ENCODE results near the gene SDCCAG8.

SDCCAG8 gene

DNA sequence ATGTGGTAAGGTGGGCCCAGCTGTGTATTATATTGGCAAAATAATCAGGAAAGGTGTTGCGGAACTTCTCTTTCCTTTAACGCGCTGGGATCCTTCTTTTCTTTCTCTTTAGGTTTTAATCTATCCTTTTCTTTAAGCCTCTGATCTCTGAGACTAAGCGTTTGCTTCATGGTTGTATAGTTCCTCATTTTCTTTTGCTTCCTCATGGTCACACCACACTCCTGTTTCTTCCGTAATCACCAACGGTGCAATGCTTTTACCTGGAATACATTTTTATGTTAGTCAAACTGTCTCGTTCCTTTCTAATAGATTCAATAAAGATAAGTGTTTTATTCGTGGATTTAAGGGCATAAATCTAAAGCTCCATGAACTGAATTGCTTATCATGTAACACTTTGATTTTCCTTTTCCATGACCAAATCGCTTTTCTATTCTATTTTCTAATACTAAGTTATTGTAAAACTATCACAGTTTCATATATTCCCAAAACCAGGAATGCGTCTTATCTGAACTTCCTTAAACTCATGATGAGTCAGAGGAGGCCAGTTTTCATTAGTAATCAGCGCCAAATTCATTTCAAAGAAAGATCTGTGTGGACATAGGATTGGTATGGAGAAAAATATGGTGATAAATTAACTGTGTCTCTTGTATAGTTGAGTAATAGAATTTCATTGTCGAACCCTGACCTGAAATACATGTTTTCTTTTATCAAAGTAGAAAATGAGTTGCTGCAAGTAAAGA lies 12.2 kb downstream of the SDCCAG8 start:
- TF ChIP-seq CTCF (IDR thresholded peaks at IDR 0.05), result no peak

GRCh38 chr1:243268751-243269460 lies 13.1 kb downstream of the SDCCAG8 start:
- TF ChIP-seq CTCF (IDR thresholded peaks at IDR 0.05), result no peak

DNA sequence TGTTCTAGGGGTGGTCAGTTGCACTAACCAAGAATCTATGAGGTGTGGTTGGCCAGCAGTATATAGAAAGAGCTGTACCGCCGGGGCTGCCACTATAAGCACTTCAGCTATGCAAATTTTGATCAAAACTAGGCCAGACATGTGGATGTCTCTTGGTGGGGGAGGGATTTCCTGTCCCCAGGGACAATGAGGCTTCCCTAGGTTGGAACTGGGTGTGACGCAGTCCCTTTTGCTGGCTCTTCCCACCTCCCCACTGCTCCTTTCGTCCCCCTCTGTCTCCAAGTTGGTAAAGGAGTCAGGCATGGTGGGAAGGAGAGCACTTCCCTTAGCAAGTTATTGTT lies 13.6 kb downstream of the SDCCAG8 start:
- TF ChIP-seq CTCF (IDR thresholded peaks at IDR 0.05), result no peak

DNA sequence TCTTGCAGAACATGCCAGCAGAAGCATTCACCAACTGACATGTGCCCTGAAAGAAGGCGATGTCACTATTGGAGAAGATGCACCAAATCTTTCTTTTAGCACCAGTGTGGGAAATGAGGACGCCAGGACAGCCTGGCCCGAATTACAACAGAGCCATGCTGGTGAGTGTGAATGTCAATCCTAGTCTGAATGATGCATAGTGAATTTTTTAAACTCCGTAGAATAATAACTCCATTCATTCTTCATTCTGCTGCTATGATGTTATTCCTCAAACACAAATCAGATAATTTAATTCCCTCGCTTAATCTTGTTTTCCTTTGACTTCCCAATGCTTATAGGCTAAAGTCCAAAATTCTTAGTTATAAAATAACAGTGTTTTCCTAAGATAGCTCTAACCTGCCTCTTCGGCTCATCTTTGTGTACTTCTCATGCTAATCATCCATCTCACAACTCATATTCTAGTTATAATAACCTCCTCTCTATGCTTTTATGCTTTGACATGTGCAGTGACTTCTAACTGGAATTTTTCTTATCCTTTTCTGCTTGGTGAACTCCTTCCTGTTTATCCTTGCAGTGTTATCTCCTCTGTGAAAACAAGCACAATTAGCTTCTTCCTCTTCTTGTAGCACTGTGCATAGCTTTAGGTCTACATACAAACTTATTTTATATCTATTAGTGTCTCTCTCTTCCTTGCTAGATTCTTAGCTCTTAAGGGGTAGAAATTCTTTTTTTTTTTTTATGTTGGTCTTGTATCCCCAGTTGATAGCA lies 14.4 kb downstream of the SDCCAG8 start:
- TF ChIP-seq CTCF (IDR thresholded peaks at IDR 0.05), result no peak

GRCh38 chr1:243271996-243272395 lies 16.2 kb downstream of the SDCCAG8 start:
- TF ChIP-seq CTCF (IDR thresholded peaks at IDR 0.05), result no peak

- TF ChIP-seq CTCF (IDR thresholded peaks at IDR 0.05), result no peak
Measured at GRCh38 chr1:243272401-243272800, 16.6 kb downstream of the SDCCAG8 start.

DNA sequence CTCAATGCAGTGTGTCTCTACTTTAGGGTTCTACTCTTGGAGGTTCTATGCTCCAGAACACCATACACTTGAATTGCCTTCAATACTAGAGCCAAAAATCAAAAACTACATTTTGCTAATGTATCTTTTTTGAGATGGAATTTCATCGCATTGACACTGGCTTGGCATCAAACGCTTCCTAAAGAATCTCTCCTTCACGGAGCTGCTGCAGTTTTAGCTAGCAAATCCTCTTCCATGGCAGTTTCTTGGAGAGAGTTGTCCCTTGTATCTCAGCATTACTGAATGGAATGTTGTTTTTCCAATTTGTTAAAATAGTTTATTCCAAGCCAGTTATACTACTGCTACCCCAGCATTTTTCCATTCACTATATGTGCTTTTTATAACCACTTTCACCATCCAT lies 17.7 kb downstream of the SDCCAG8 start:
- TF ChIP-seq CTCF (IDR thresholded peaks at IDR 0.05), result no peak
